ENCODE data around the gene RNASEH2A.

RNASEH2A gene

GRCh38 chr19:12783291-12783848 lies 23.0 kb upstream of the RNASEH2A start:
- DNase-seq = no peak

DNA sequence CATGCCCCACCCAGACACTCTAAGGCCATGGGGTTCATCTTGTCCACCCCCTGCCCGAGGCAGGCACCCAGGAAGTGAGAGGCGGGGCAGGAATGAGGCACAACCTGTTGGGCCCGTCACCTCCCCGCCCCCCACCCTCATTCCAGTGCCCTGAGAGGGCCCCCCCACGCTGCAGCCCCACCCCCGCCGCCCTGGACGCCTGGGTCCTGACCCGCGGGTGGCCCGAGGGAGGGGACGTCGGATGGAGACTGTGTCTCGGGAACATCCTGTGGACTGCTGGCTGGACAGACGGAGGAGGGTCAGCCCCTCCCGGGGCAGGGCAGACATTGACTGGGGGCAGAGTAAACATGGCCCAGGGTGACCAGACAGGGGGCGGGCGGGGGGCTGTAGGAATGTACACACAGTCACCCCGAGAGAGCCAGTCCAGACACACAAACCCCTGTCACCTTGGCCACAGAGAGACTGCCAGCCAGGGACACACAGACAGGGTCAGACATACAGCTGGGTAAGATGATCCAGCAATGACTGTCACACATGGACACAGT lies 22.5 kb upstream of the RNASEH2A start:
- DNase-seq = peak; percentile 37

DNA sequence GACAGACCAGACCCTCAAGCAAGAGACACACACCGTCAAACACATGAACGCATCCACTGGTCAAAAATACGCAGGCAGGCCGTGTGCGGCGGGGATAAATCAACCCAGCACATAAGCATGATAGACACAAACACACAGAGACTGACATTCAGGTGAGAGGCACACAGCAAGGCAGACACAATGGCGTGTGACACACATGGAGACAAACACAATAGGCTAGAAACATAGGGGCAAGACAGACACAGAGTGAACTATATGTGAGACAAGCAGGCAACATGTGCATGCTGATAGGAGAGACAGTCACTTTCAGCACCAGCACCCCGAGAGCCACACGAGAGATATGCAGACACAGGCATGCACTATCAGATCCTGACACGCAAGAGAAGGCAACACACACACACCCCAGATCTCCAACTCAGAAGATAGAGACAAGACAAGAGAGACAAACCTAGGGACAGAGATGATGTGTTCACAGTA lies 22.0 kb upstream of the RNASEH2A start:
- peak; percentile 26 for DNase-seq

DNA sequence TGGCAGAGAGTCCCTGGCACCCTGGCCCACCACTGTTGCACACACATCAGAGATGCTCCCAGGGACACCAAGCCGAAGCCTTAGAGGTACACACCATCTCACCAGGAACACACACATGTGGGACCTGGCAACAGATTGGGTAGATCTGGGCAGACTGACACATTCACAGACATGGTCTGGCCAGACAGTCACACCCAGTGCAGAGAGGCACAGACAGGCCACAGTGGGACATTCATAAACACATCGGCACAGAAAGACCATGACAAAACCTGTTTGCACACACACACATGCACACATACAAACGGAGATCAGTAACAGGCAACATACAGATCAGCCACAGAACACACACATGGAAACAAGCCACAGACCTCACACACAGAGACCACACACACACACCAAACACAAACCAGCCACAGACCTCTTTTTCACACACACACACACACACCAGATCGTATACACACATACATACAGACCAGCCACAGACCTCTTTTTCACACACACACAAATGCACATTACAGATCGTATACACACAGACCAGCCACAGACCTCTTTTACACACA lies 21.4 kb upstream of the RNASEH2A start:
- no peak for DNase-seq

GRCh38 chr19:12785431-12786031 lies 20.9 kb upstream of the RNASEH2A start:
- DNase-seq = no peak

- DNase-seq = no peak
These were observed 20.1 kb upstream of the RNASEH2A start for GRCh38 chr19:12786141-12786870.

DNA sequence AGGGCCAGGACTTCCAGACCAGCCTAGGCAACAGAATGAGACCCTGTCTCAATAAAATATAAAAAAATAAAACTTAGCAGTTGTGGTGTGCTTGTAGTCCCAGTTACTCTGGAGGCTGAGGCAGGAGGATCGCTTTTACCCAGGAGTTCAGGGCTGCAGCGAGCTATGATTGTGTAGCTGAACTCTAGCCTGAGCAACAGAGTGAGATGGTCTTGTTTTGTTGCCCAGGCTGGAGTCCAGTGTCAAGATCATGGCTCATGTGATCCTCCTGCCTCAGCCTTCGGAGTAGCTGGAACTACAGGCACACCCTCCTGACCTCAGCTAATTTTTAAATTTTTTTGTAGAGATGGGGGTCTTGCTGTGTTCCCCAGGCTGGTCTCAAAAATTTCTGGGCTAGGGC lies 19.4 kb upstream of the RNASEH2A start:
- no peak for DNase-seq

- DNase-seq = no peak
These were observed 18.9 kb upstream of the RNASEH2A start for GRCh38 chr19:12787458-12787857.

- no peak for DNase-seq
These were observed 18.2 kb upstream of the RNASEH2A start for GRCh38 chr19:12788042-12788681.

- DNase-seq = peak; percentile 52
These were observed 17.7 kb upstream of the RNASEH2A start for GRCh38 chr19:12788682-12789097.

GRCh38 chr19:12789098-12789903 lies 17.1 kb upstream of the RNASEH2A start:
- no peak for DNase-seq

DNA sequence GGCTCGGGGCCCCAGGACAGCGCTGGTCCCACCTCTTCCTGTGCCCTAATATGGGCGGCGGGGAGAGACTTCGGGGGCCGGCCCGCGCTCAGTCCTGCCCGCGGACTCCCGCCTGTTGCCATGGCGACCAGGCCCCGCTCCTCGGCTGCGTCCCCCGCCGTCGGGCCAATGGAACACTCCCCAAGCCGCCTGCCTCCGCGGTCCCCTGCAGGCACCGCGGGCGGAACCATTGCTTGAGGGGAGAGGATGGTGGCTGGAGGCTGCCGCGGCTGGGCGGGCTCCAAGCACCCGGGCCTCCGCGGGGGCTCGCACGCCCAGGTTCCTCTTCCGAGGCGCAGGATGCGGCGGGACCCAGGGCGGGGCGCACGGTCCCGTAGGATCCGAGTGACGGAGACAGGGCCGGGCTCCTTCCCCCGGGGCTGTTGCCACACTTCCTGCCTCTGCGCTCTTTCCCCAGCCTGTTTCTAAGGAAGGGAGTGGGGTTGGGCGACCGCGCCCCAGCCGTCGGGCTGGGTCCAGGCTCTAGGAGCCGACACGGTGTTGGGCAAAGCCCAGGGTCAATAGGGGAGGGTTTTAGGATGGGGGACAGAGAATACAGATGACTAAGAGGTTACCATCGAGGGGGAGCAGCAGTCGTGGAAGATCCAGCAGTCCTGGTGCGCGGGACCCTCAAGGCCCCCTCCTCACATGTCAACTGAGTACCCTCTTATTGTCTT lies 16.3 kb upstream of the RNASEH2A start:
- DNase-seq = peak; percentile 84

DNA sequence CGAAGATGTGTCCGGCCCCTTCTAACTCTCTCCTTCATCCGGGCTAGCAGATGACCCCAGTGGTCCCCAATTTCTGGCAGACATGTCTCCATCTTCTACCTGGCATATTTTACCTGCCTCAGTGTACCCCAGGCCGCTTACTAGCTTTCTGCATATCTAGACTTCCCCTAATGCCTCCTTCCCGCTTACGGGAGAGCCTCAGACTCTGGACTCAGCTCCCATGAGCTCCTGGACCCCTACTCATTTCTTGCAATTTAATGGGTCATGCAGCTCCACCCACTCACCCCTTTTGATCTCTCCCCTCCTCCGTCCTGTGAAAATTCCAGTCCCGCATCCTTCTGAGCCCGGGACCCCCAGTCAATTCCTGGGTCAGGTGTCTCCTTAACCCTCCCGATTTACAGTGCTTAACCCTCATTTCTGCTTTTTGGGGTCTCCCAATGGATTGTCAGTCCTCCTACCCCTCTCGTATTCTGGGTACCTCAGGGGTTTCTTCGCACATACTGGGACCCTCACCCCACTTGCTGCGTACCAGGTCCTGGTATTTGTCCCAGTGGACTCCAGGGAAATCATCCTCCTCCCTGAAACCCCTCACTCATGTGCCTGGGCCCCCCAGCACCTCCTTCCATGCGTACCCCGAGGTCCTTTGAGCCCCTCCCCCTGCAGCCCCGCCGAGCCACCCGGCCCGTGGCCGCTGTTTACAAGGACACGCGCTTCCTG lies 15.6 kb upstream of the RNASEH2A start:
- DNase-seq = no peak

DNA sequence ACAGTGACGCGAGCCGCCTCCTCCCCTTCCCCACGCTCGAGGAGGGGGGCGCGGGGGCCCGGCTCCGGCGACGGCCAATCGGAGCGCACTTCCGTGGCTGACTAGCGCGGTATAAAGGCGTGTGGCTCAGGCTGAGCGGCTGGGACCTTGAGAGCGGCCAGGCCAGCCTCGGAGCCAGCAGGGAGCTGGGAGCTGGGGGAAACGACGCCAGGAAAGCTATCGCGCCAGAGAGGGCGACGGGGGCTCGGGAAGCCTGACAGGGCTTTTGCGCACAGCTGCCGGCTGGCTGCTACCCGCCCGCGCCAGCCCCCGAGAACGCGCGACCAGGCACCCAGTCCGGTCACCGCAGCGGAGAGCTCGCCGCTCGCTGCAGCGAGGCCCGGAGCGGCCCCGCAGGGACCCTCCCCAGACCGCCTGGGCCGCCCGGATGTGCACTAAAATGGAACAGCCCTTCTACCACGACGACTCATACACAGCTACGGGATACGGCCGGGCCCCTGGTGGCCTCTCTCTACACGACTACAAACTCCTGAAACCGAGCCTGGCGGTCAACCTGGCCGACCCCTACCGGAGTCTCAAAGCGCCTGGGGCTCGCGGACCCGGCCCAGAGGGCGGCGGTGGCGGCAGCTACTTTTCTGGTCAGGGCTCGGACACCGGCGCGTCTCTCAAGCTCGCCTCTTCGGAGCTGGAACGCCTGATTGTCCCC lies 14.9 kb upstream of the RNASEH2A start, which contains the start of gene JUNB:
TSS of gene JUNB (plus strand) at position 142 of the 706 bp plus-strand sequence. CDS start at position 428, 286 bp downstream.
- peak; percentile 96 for DNase-seq

DNA sequence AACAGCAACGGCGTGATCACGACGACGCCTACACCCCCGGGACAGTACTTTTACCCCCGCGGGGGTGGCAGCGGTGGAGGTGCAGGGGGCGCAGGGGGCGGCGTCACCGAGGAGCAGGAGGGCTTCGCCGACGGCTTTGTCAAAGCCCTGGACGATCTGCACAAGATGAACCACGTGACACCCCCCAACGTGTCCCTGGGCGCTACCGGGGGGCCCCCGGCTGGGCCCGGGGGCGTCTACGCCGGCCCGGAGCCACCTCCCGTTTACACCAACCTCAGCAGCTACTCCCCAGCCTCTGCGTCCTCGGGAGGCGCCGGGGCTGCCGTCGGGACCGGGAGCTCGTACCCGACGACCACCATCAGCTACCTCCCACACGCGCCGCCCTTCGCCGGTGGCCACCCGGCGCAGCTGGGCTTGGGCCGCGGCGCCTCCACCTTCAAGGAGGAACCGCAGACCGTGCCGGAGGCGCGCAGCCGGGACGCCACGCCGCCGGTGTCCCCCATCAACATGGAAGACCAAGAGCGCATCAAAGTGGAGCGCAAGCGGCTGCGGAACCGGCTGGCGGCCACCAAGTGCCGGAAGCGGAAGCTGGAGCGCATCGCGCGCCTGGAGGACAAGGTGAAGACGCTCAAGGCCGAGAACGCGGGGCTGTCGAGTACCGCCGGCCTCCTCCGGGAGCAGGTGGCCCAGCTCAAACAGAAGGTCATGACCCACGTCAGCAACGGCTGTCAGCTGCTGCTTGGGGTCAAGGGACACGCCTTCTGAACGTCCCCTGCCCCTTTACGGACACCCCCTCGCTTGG lies 14.1 kb upstream of the RNASEH2A start:
- DNase-seq = peak; percentile 19

- DNase-seq = no peak
These were observed 13.5 kb upstream of the RNASEH2A start for GRCh38 chr19:12792853-12793289.

DNA sequence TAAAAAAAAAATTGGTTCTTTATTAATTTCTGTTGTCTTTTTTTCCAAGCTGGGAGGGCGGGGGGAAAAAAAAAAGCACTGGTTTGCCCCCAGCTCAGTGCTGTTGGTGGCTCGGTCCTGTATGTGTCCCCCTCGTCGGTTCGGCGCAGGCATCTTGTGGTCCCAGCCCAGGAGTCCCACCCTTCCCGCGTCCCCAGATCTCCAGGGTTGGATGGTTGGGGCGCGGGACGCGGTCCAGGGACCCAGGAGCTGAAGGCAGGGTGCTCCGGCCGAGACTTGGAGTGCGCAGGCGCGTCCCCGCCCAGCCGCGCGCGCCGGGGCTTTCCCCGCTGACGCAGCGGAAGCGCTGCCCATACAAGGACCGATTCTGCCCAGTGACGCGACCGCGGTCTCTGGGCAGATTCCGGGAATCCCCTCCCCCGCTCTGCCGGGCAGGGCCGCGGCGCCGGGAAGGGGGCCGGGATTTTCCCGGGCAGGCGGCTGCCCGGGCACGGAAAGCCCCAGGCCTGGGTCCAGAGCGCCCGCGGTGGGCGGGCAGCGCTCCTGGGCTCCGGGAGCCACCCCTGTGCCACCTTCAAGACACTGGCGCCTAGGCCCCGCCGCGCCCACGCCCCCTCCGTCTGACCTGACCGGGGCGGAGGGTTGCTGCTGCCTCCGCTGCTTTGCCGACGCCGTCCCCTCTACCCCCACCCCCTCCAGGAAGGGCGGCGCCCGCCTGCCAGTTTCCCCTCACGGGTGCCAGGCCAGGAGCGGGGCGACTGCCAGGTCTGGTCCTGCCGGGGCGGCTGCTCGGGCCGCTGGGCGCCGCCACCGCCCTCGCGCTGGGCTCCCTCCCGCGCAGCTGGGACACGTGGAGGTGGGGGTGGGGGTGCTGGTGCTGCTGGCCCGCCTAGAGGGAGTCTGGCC lies 12.8 kb upstream of the RNASEH2A start:
- DNase-seq = peak; percentile 88

Measured in kidney glomerular epithelial cell (primary cell).